Stimulated activated CD4-positive, alpha-beta T cell treated with anti-CD3 and anti-CD28 coated beads, Interleukin-4, amount 100 ng/mL, for 48 hours (primary cell): ENCODE data around the gene CS.
"Not testable (repeated sequence)": the region's sequence is repeated elsewhere in the genome, so short reads cannot be mapped to it uniquely, and the experiment has no call there.

Experiments used
- DNase-seq, 2 donors: peaks; one replicate each; pipeline ENCODE4 v3.0.0-alpha.2; 2020; ENCODE audit warnings: low read depth in 2 of 2

Gene CS

DNA sequence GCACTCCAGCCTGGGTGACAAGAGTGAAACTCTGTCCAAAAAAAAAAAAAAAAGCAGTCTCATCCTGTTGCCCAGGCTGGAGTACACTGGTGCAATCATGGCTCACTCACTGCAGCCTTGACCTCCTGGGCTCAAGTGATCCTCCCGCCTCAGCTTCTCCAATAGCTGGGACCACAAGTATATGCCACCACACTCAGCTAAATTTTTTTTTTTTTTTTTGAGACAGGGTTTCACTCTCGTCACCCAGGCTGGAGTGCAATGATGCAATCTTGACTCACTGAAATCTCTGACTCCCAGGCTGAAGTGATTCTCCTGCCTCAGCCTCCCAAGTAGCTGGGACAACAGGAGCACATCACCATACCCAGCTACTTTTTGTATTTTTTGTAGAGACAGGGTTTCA is 20.9 kb upstream of the CS start:
- no peak for DNase-seq

GRCh38 chr12:56317675-56318074 is 17.5 kb upstream of the CS start:
- DNase-seq, result no peak

GRCh38 chr12:56315622-56316473 is 15.7 kb upstream of the CS start, which contains the start of gene CNPY2:
CNPY2 (minus strand) TSS chr12:56315988; CDS start chr12:56315217, 771 bp downstream.
- peak; percentile 89 to 91 for DNase-seq

DNA sequence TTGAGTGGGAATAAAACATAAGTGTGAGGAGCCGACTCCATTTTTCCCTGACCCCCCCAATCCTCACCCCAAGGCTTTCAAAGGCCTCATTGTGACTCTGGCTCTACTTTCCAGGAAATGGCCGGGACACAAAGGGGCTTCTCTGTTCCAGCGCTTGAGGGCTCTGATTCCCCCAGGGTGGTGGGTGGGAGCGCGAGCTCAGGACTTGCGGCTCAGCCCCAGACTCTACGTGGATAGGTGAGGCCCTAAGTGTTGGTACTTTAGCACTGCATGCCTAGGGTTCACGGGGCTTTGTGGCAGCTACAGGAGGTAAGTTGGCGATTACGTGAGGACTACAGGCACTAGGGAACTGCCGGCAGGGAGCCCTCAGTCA is 15.1 kb upstream of the CS start:
- no peak for DNase-seq

DNA sequence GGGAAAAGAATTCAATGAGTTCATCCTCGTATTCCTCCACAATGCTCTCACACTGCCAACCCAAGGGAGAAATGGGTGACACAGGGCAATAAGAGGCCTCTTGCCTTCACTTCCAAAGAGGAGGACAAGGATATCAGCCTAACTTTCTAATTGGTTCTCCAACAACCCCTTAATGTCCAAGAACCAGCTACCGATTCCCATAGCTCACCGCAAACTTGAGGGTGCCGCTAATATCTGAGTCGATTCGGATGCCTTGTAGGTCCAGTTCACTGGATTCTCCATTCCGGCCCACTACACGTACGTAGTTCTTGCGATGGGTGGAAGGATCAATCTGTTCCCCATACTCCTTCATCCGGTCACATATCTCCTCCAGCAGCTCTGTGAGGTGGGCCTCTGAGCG is 10.9 kb upstream of the CS start:
- no peak for DNase-seq

GRCh38 chr12:56308714-56309113 is 8.6 kb upstream of the CS start:
- no peak for DNase-seq

GRCh38 chr12:56307221-56307965 is 7.3 kb upstream of the CS start:
- no peak for DNase-seq

- DNase-seq, result no peak
Observed at GRCh38 chr12:56304872-56305590, 4.9 kb upstream of the CS start.

GRCh38 chr12:56304276-56304675 is 4.1 kb upstream of the CS start:
- no peak for DNase-seq

DNA sequence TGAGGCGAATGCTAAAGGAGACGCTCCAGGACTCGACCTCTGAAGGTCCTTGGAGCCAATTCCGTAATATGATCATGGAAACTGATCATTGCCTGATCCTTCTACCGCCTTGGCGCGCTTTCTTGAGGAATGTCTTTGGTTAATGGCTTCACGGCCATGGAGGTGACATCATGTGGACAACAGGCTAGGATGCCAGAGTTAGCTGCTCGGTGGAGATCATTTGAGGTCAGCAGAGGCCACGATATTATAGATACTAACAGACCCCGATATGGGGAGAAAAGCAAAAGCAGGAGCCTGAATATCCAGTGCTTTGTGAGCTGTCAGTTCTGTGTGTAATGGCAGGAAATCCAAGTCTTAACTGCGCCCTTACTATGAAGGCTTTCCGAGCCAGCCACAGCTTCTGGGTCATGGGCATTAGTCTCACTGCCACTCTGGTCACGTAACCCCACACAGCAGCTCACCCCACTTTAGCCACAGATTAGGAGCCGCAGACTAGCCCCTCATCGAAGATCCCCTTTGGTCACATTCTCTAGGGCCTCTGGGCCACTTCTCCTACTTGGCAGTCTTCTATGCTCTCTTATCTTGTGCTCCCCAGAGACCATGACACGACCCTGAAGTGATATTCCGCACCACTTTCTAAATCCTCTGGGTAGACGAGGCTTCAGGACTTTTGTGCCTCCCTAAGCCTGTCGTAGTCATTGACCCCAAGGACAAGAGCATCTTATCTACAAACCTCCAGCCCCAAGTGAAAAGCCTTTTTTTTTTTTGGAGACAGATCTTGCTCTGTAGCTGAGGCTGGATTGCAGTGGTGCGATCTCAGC is 724 bp upstream of the CS start:
- DNase-seq, result no peak

- DNase-seq, result no peak
Observed at GRCh38 chr12:56299308-56299852, 750 bp downstream of the CS start.

DNA sequence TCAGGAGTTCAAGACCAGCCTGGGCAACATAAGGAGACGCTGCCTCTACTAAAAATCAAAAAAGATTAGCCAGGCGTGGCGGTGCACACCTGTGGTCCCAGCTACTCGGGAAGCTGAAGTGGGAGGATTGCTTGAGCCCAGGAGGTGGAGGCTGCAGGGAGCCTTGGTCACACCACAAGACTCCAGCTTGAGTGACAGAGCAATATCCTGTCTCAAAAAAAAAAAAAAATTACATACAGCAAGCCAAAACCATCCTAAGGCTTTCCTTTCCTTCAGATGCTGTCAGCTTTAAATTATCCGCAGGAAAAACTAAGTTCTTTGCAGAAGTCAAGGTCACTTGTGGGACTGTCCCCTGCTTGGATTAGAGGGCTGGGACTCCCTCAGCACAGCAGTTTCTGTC is 1.3 kb downstream of the CS start:
- no peak for DNase-seq

- DNase-seq, result no peak
Observed at GRCh38 chr12:56297400-56297799, 2.7 kb downstream of the CS start.

- no peak for DNase-seq
Observed at GRCh38 chr12:56296295-56296694, 3.8 kb downstream of the CS start.

- no peak for DNase-seq
Observed at GRCh38 chr12:56293795-56294194, 6.3 kb downstream of the CS start.

DNA sequence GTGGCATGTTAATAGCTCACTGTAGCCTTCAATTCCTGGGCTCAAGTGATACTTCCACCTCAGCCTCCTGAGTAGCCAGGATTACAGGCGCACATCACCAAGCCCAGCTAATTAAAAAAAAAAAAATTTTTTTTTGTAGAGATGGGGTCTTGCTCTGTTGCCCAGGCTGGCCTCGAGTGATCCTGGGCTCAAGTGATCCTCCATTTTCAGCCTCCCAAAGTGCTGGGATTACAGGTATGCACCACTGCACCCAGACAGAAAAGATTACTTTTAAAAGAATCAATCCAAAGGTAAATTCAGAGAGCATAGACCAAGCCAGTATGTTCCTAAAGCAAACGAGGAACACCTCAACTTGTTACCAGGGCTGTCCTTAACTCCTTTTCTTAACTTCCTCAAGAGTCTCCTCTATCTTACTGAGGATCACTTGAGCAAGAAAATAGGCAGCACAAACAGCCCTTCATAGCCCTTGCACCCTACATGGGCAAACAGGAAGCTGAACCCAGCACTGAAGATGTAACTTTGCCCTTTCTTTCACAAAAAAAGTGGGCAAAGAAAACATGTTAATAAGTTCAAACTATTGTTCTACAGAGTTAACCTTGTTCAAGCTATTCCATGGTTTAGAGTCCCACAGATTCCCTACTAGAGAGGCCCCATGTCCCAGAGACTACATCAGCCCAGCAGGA is 11.3 kb downstream of the CS start:
- no peak for DNase-seq

GRCh38 chr12:56286044-56286830 is 13.9 kb downstream of the CS start:
- DNase-seq, result no peak

- not testable (repeated sequence) for DNase-seq
Observed at GRCh38 chr12:56284263-56284662, 15.9 kb downstream of the CS start.

DNA sequence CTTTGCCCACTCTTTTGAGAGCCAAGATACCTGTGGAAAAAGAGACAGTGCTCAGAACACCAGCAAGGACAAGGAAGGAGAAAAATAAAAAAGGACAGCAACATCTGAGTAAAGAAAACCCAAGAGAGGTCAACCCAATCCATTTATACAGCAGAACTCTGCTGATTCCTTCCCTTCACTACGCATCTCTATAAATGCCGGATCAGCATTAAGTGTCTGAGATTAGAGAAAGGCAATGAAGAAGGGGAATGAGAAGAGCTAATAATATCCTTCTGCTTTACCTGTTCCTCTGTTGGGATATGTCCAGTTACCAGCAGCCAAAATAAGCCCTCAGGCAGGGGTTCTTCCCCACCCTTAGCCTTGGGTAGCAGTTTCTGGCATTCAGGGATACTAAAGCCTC is 17.6 kb downstream of the CS start:
- DNase-seq, result no peak

- no peak for DNase-seq
Observed at GRCh38 chr12:56282030-56282429, 18.1 kb downstream of the CS start.
